HepG2 (cell line): ENCODE measurements around the gene SLC9A9. TPM values are rescaled to one million over a fixed set of nuclear protein-coding genes. Genes with fewer than 3 reads are reported as not detected.

Experiments
- ATAC-seq: fragments of 200-7000 bp; cut with Tn5 transposase; 3 replicates; pipeline ENCODE4 v1.9.1; 2020; ENCODE audit warnings: mild to moderate bottlenecking, moderate library complexity
- BruUV-seq: library from RNA; stranded (reverse); fragments of 400-500 nt; replicated peaks from 2 replicates; lab custom pipeline; 2021; lab: Mats Ljungman, UMichigan
- CTCF ChIA-PET: fragments of 300-600 bp; formaldehyde crosslinking; extraction: SDS; loops from one replicate; lab custom pipeline; 2021; ENCODE audit warnings: low total read pairs, inconsistent platforms, low intra/inter-chr PET ratio; lab: Yijun Ruan, JAX
- POLR2A ChIA-PET: fragments of 350-600 bp; sonication (Branson Sonifier 250); formaldehyde crosslinking; loops from one replicate; lab custom pipeline; 2020; ENCODE audit warnings: antibody characterized with exemption, inconsistent platforms; lab: Yijun Ruan, JAX
- DNase-seq: peaks from one replicate; pipeline ENCODE4 v3.0.0-alpha.2; 2015; ENCODE audit warnings: low spot score
- FAIRE-seq: peaks from 3 replicates; lab custom pipeline; 2011; peaks lifted over from hg19 to GRCh38; lab: Jason Lieb, UNC
- H2AFZ ChIP-seq: one replicate; pipeline ENCODE4 v1.6.1; 2011; ENCODE audit warnings: low read length, inconsistent platforms
- H3K27ac ChIP-seq: fragments of 300-600 bp; 3 replicates; pipeline ENCODE4 v1.8.0; 2011; ENCODE audit warnings: mixed run types, mild to moderate bottlenecking, mixed read lengths, low read length, inconsistent platforms; ENCODE audit not compliant: insufficient read depth; ENCODE audit errors: extremely low read length
- H3K27me3 ChIP-seq, 2 experiments: fragments of 200-600 bp in 1 of 2; 2 replicates in 1 of 2; 3 replicates in 1 of 2; pipeline versions ENCODE4 v1.6.0 to v1.8.0; 2011; ENCODE audit warnings: low read length in 2 of 2, mild to moderate bottlenecking in 2 of 2, moderate library complexity in 2 of 2, inconsistent platforms in 1 of 2; ENCODE audit not compliant: insufficient read depth in 2 of 2, control insufficient read depth in 1 of 2
- H3K36me3 ChIP-seq, 2 experiments: fragments of 200-600 bp in 1 of 2; replicated peaks in 1 of 2; 2 replicates in 1 of 2; 3 replicates in 1 of 2; pipeline versions ENCODE4 v1.5.1 to v1.8.0; 2011; ENCODE audit warnings: low read length in 2 of 2, inconsistent platforms in 1 of 2; ENCODE audit not compliant: insufficient read depth in 2 of 2, control insufficient read depth in 1 of 2
- H3K4me1 ChIP-seq: 2 replicates; pipeline ENCODE4 v1.5.1; 2012; ENCODE audit warnings: low read length, inconsistent platforms; ENCODE audit not compliant: insufficient read depth
- H3K4me2 ChIP-seq: 2 replicates; pipeline ENCODE4 v1.6.0; 2011; ENCODE audit warnings: low read depth, low read length, inconsistent platforms
- H3K4me3 ChIP-seq, 3 experiments: fragments of 200-600 bp in 1 of 3; sonication (generic), shearing (Covaris generic) in 1 of 3; replicated peaks in 1 of 3; 2 replicates each; pipeline ENCODE4 v1.5.1; 2011 to 2016; ENCODE audit warnings: low read length in 3 of 3, inconsistent platforms in 2 of 3, low read depth in 2 of 3, mild to moderate bottlenecking in 2 of 3, control low read depth in 1 of 3, mixed read lengths in 1 of 3; ENCODE audit not compliant: insufficient read depth in 1 of 3
- H3K79me2 ChIP-seq: one replicate; pipeline ENCODE4 v1.6.1; 2011; ENCODE audit warnings: low read length, inconsistent platforms; ENCODE audit not compliant: insufficient read depth
- H3K9ac ChIP-seq: 2 replicates; pipeline ENCODE4 v1.6.0; 2011; ENCODE audit warnings: mild to moderate bottlenecking, low read depth, low read length, inconsistent platforms; ENCODE audit not compliant: insufficient read depth
- H3K9me3 ChIP-seq: 2 replicates; pipeline ENCODE4 v1.5.1; 2012; ENCODE audit warnings: mild to moderate bottlenecking, low read length
- H4K20me1 ChIP-seq: 2 replicates; pipeline ENCODE4 v1.6.0; 2011; ENCODE audit warnings: inconsistent platforms, mild to moderate bottlenecking, low read length, moderate library complexity; ENCODE audit not compliant: insufficient read depth
- HMG20B ChIP-seq: conservative IDR thresholded peaks from 2 replicates; pipeline ENCODE4 v1.6.1; 2016; ENCODE audit warnings: missing genetic modification reagents, missing compliant biosample characterization
- HOXA3 ChIP-seq: sonication (generic); formaldehyde crosslinking; IDR thresholded peaks from 2 replicates; pipeline ENCODE4 v1.5.0; 2020; ENCODE audit warnings: missing genetic modification reagents
- MAFF ChIP-seq: IDR thresholded peaks from 2 replicates; pipeline ENCODE4 v1.6.1; 2011; ENCODE audit warnings: low read depth, low read length, improper control_type of control experiment
- RFX3 ChIP-seq: IDR thresholded peaks from 2 replicates; pipeline ENCODE4 v1.6.1; 2016; ENCODE audit warnings: missing biosample characterization, missing genetic modification reagents
- SAP130 ChIP-seq: IDR thresholded peaks from 2 replicates; pipeline ENCODE4 v1.6.1; 2016; ENCODE audit warnings: low read depth
- SRY ChIP-seq: sonication (generic); formaldehyde crosslinking; IDR thresholded peaks from 2 replicates; pipeline ENCODE4 v1.8.0; 2022; ENCODE audit warnings: mild to moderate bottlenecking, missing genetic modification reagents
- ZKSCAN8 ChIP-seq: IDR thresholded peaks from 2 replicates; pipeline ENCODE4 v1.6.1; 2016; ENCODE audit warnings: borderline replicate concordance, missing genetic modification reagents, missing compliant biosample characterization
- ZNF331 ChIP-seq: sonication (generic); formaldehyde crosslinking; IDR thresholded peaks from 2 replicates; pipeline ENCODE4 v1.4.0; 2020; ENCODE audit warnings: missing genetic modification reagents
- ZNF766 ChIP-seq: sonication (generic); formaldehyde crosslinking; IDR thresholded peaks from 2 replicates; pipeline ENCODE4 v1.5.0; 2020; ENCODE audit warnings: missing genetic modification reagents, borderline replicate concordance
- ZNF792 ChIP-seq: IDR thresholded peaks from 2 replicates; pipeline ENCODE4 v1.6.1; 2016
- ZNF879 ChIP-seq: sonication (generic); formaldehyde crosslinking; IDR thresholded peaks from 2 replicates; pipeline ENCODE4 v1.8.1; 2023; ENCODE audit warnings: missing genetic modification reagents
- WGBS: methylation state at CpG from one replicate; pipeline ENCODE4 v1.1.6; 2017; ENCODE audit warnings: low lambda C conversion rate; 5-methylcytosine and 5-hydroxymethylcytosine counted together
- in situ Hi-C: cut with HindIII; loops from 2 replicates; pipeline ENCODE4 v1.10.0; 2017; ENCODE audit warnings: low pct_unique_long_range_greater_than_20kb; ENCODE audit not compliant: extremely low pct_ligation_motif_present
- intact Hi-C: fragments of 100-400 bp; cut with micrococcal nuclease; formaldehyde crosslinking; loops from one replicate; pipeline ENCODE4 v1.10.0; 2022; ENCODE audit not compliant: unreplicated experiment
- polyA plus RNA-seq, 8 experiments: library from polyadenylated mRNA; depleted of rRNA in 3 of 8; stranded (reverse) in 7 of 8; unstranded in 1 of 8; fragments of >200 nt; fragmentation: Illumina TruSeq in 4 of 8; extraction: Trizol in 4 of 8; gene quantifications; 2 replicates each; pipeline versions ENCODE4 v1.2.1 to v1.2.3, GENCODE V29; 2011 to 2016; ENCODE audit warnings: low read depth in 4 of 8, missing spikeins in 1 of 8, mixed read lengths in 1 of 8; ENCODE audit not compliant: insufficient read depth in 1 of 8
- total RNA-seq, 5 experiments: library from RNA; depleted of rRNA; stranded (reverse); fragments of >200 nt; fragmentation: Illumina TruSeq; extraction: Trizol; gene quantifications; 2 replicates each; pipeline ENCODE4 v1.2.3, GENCODE V29; 2016; ENCODE audit warnings: low read depth in 1 of 5
- TF ChIP-seq, protein P1 (sequence below): sonication (generic); formaldehyde crosslinking; IDR thresholded peaks from 2 replicates; pipeline ENCODE4 v1.4.0; 2020; ENCODE audit warnings: mild to moderate bottlenecking, missing genetic modification reagents

The SLC9A9 gene
- total and polyA plus RNA-seq, 2 of the 13 experiments (the other 11 are each of a cell fraction or from before 2014, with no cell fraction given), result not detected

DNA sequence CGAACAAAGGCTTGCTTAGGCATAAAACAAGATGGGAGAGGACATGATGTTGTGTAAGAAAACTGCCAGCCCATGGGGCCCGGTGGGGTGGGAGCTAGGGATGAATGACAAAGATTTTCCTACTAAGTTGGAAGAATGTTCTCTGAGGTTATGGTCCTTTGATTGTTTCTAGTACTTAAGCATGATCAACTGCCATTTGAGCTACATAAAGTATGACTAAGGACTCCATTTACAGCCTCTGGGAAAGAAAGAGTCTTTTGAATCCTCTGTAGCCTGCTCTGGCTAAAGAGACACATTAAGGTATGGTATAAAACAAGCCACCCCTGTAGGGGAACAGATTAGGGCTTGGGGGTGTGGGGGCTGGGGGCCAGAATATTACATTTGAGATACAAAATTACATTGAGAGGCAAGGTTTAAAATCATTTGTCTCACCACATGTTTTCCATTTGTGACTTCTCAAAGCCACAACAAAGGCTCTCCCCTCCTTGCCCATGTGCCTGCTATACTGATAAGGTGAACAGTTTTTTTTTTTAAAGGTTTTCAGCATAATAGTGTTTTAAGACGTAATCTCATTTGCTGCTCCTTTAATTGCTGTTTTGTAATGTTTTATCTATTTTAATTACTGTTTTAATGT, 405.3 kb downstream of the SLC9A9 start:
- H2AFZ ChIP-seq, result no peak overlapping the region
- DNase-seq, result no peak
- ATAC-seq, result no peak
- FAIRE-seq, result no peak
- H4K20me1 ChIP-seq, result no peaks in the 10 kb centered on the region
- no peak overlapping the region for H3K4me2 ChIP-seq
- no peak overlapping the region for H3K9ac ChIP-seq
- H3K4me3 ChIP-seq, result no peak overlapping the region
- no peaks in the 10 kb centered on the region for H3K79me2 ChIP-seq
- no peak overlapping the region for H3K27ac ChIP-seq
- H3K27me3 ChIP-seq, result no peaks in the 10 kb centered on the region
- TF ChIP-seq SRY (CRISPR knock-in tag), result no peak
- TF ChIP-seq ZKSCAN8 (CRISPR knock-in tag), result no peak
- TF ChIP-seq ZNF766 (CRISPR knock-in tag), result no peak
- no peak for TF ChIP-seq ZNF792 (CRISPR knock-in tag)
- TF ChIP-seq HOXA3, result no peak
- no peak for TF ChIP-seq HMG20B (CRISPR knock-in tag)
- H3K4me1 ChIP-seq, result no peaks in the 10 kb centered on the region
- in situ Hi-C loops, result no loop called here
- ChIA-PET POLR2A (no interaction called here), CTCF (no interaction called here)
- no peaks in the 10 kb centered on the region for H3K36me3 ChIP-seq
- H3K9me3 ChIP-seq, result no peaks in the 10 kb centered on the region
- 3% methylated on average over 3 of the region's 3 CpGs for WGBS
- BruUV-seq, result no TSS peak
- intact Hi-C loops, result no loop called here

- no peak for TF ChIP-seq SAP130 (CRISPR knock-in tag)
- no peak for TF ChIP-seq RFX3 (CRISPR knock-in tag)
- no peak for TF ChIP-seq MAFF
- no peak for TF ChIP-seq ZNF331
- TF ChIP-seq ZNF879 (CRISPR knock-in tag), result no peak
- TF ChIP-seq, protein P1, sequence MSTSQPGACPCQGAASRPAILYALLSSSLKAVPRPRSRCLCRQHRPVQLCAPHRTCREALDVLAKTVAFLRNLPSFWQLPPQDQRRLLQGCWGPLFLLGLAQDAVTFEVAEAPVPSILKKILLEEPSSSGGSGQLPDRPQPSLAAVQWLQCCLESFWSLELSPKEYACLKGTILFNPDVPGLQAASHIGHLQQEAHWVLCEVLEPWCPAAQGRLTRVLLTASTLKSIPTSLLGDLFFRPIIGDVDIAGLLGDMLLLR (CRISPR knock-in tag), result no peak
- TF ChIP-seq, all 625 proteins: peak for 0
- ChIA-PET POLR2A (no interaction called here), CTCF (no interaction called here)
- Histone ChIP-seq H3K27ac (no peak overlapping the region), H4K20me1 (no peaks in the 10 kb centered on the region), H3K4me1 (no peaks in the 10 kb centered on the region), H3K4me2 (no peak overlapping the region), H3K9me3 (no peaks in the 10 kb centered on the region), H3K4me3 (no peak overlapping the region), H2AFZ (no peak overlapping the region), H3K36me3 (no peaks in the 10 kb centered on the region), H3K9ac (no peak overlapping the region), H3K79me2 (no peaks in the 10 kb centered on the region), H3K27me3 (no peaks in the 10 kb centered on the region)
- 14% methylated on average over 1 of the region's 1 CpG for WGBS
- ATAC-seq (no peak), DNase-seq (no peak), FAIRE-seq (no peak)
- intact Hi-C loops, result no loop called here
- in situ Hi-C loops, result no loop called here
- no TSS peak for BruUV-seq
Observed at GRCh38 chr3:143441516-143442171, 406.6 kb downstream of the SLC9A9 start.
